Neural cell (in vitro differentiated cells): ENCODE results near the gene EIF4A3. TPM values are rescaled to one million over a fixed set of nuclear protein-coding genes. Genes with fewer than 3 reads are reported as not detected.

Experiments used
- H2AFZ ChIP-seq: fragments of 200-600, 300-800 bp; sonication (generic), shearing (Covaris generic); 2 replicates; pipeline ENCODE4 v1.6.0; 2014; ENCODE audit warnings: low read depth, mild to moderate bottlenecking, antibody characterized with exemption, low read length, moderate library complexity
- H3F3A ChIP-seq: fragments of 200-600 bp; shearing (Covaris generic); 2 replicates; pipeline ENCODE4 v1.6.1; 2016; ENCODE audit warnings: mild to moderate bottlenecking, moderate library complexity, mixed read lengths, antibody characterized with exemption, low read length; ENCODE audit not compliant: insufficient read depth, poor library complexity, severe bottlenecking
- H3K27ac ChIP-seq: fragments of 200-600, 300-800 bp; sonication (generic), shearing (Covaris generic); 2 replicates; pipeline ENCODE4 v1.5.1; 2014; ENCODE audit warnings: mild to moderate bottlenecking, low read length, moderate library complexity
- H3K27me3 ChIP-seq: fragments of 300-800, 200-600 bp; sonication (generic), shearing (Covaris generic); 2 replicates; pipeline ENCODE4 v1.6.0; 2014; ENCODE audit warnings: mild to moderate bottlenecking, low read depth, low read length, moderate library complexity; ENCODE audit not compliant: insufficient read depth
- H3K36me3 ChIP-seq: fragments of 300-800, 200-600 bp; sonication (generic), shearing (Covaris generic); 2 replicates; pipeline ENCODE4 v1.5.1; 2014; ENCODE audit warnings: mild to moderate bottlenecking, antibody characterized with exemption, low read length, moderate library complexity; ENCODE audit not compliant: insufficient read depth
- H3K4me2 ChIP-seq: fragments of 300-800, 200-600 bp; sonication (generic), shearing (Covaris generic); 2 replicates; pipeline ENCODE4 v1.6.0; 2014; ENCODE audit warnings: mild to moderate bottlenecking, low read length
- H3K4me3 ChIP-seq: fragments of 300-800, 200-600 bp; sonication (generic), shearing (Covaris generic); 2 replicates; pipeline ENCODE4 v1.5.1; 2014; ENCODE audit warnings: mild to moderate bottlenecking, low read length, moderate library complexity
- H3K79me2 ChIP-seq: fragments of 200-600 bp; shearing (Covaris generic); replicated peaks from 2 replicates; pipeline ENCODE4 v1.6.0; 2014; ENCODE audit warnings: mild to moderate bottlenecking, low read length, moderate library complexity; ENCODE audit not compliant: insufficient read depth
- H3K9ac ChIP-seq: fragments of 300-800, 200-600 bp; sonication (generic), shearing (Covaris generic); 2 replicates; pipeline ENCODE4 v1.6.1; 2016; ENCODE audit warnings: mild to moderate bottlenecking, low read length, mixed read lengths
- H3K9me2 ChIP-seq: fragments of 200-600 bp; shearing (Covaris generic); 2 replicates; pipeline ENCODE4 v1.6.1; 2016; ENCODE audit warnings: mild to moderate bottlenecking, low read length, mixed read lengths; ENCODE audit not compliant: insufficient read depth
- H3K9me3 ChIP-seq: fragments of 200-600, 300-800 bp; sonication (generic), shearing (Covaris generic); 2 replicates; pipeline ENCODE4 v1.6.1; 2016; ENCODE audit warnings: mild to moderate bottlenecking, mixed run types, low read length, moderate library complexity, mixed read lengths
- H4K20me1 ChIP-seq: fragments of 200-600 bp; shearing (Covaris generic); 2 replicates; pipeline ENCODE4 v1.6.1; 2016; ENCODE audit warnings: mild to moderate bottlenecking, mixed run types; ENCODE audit not compliant: insufficient read depth
- CTCF ChIP-seq: fragments of 450-650 bp; IDR thresholded peaks from 2 replicates; pipeline ENCODE4 v1.5.1; 2014; ENCODE audit warnings: antibody characterized with exemption, mild to moderate bottlenecking, moderate library complexity; ENCODE audit not compliant: poor library complexity, severe bottlenecking
- EP300 ChIP-seq: fragments of 450-650 bp; conservative IDR thresholded peaks from 2 replicates; pipeline ENCODE4 v1.6.1; 2014; ENCODE audit warnings: antibody characterized with exemption, mild to moderate bottlenecking, moderate library complexity; ENCODE audit not compliant: poor library complexity, severe bottlenecking
- EZH2 ChIP-seq: fragments of 200-600, 300-800 bp; shearing (Covaris generic), sonication (generic); IDR thresholded peaks from 2 replicates; pipeline ENCODE4 v1.6.1; 2014; ENCODE audit warnings: antibody characterized with exemption, low read length, borderline replicate concordance, mild to moderate bottlenecking; ENCODE audit not compliant: insufficient read depth, poor library complexity, severe bottlenecking
- MXI1 ChIP-seq: fragments of 450-650 bp; conservative IDR thresholded peaks from 2 replicates; pipeline ENCODE4 v1.6.1; 2014; ENCODE audit warnings: antibody characterized with exemption, mild to moderate bottlenecking; ENCODE audit not compliant: poor library complexity, severe bottlenecking
- POLR2AphosphoS5 ChIP-seq: IDR thresholded peaks from 2 replicates; pipeline ENCODE4 v1.6.1; 2012
- RAD21 ChIP-seq: fragments of 450-650 bp; conservative IDR thresholded peaks from 2 replicates; pipeline ENCODE4 v1.6.1; 2014; ENCODE audit warnings: antibody characterized with exemption, mild to moderate bottlenecking, moderate library complexity
- REST ChIP-seq: IDR thresholded peaks from 2 replicates; pipeline ENCODE4 v1.6.1; 2012; ENCODE audit warnings: borderline replicate concordance
- SMC3 ChIP-seq: fragments of 450-650 bp; conservative IDR thresholded peaks from 2 replicates; pipeline ENCODE4 v1.6.1; 2014; ENCODE audit warnings: antibody characterized with exemption, mild to moderate bottlenecking, moderate library complexity; ENCODE audit not compliant: poor library complexity
- TAF1 ChIP-seq: IDR thresholded peaks from 2 replicates; pipeline ENCODE4 v1.6.1; 2012; ENCODE audit warnings: low read depth
- polyA plus RNA-seq: library from polyadenylated mRNA; depleted of rRNA; stranded (reverse); fragments of >200 nt; gene quantifications from 2 replicates; pipeline ENCODE4 v1.2.3, GENCODE V29; 2014

Gene EIF4A3
- polyA plus RNA-seq, 1 donor from 2014 or later: 109 TPM

- no peaks in the 10 kb centered on the region for H3K79me2 ChIP-seq
- H3K36me3 ChIP-seq: no peaks in the 10 kb centered on the region
- no peaks in the 10 kb centered on the region for H4K20me1 ChIP-seq
- H3K27me3 ChIP-seq: no peaks in the 10 kb centered on the region
- peak overlapping the region; percentile 12 for H3K9ac ChIP-seq
- H3K4me3 ChIP-seq: no peak overlapping the region
- no peak overlapping the region for H3K27ac ChIP-seq
- H2AFZ ChIP-seq: peak overlapping the region; percentile 12
- H3K9me2 ChIP-seq: no peaks in the 10 kb centered on the region
- H3F3A ChIP-seq: no peaks in the 10 kb centered on the region
- no peak overlapping the region for H3K4me2 ChIP-seq
- no peaks in the 10 kb centered on the region for H3K9me3 ChIP-seq
- TF ChIP-seq RAD21: peak; percentile 50
- TF ChIP-seq SMC3: peak; percentile 62
- TF ChIP-seq TAF1: no peak
- TF ChIP-seq CTCF: peak; percentile 63
These were observed 22.5 kb downstream of the EIF4A3 start for GRCh38 chr17:80124351-80124981.

- Histone ChIP-seq H3K9me3 (no peaks in the 10 kb centered on the region), H3K36me3 (no peaks in the 10 kb centered on the region), H4K20me1 (no peaks in the 10 kb centered on the region), H3K4me2 (no peak overlapping the region), H3K4me3 (no peak overlapping the region), H3F3A (no peaks in the 10 kb centered on the region), H3K79me2 (no peaks in the 10 kb centered on the region), H3K9me2 (no peaks in the 10 kb centered on the region), H2AFZ (no peak overlapping the region), H3K27me3 (no peaks in the 10 kb centered on the region), H3K9ac (peak overlapping the region; percentile 12), H3K27ac (no peak overlapping the region)
- TF ChIP-seq EP300: no peak
- TF ChIP-seq EZH2: no peak
- TF ChIP-seq CTCF: no peak
- TF ChIP-seq TAF1: no peak
- no peak for TF ChIP-seq REST
- no peak for TF ChIP-seq RAD21
- no peak for TF ChIP-seq POLR2AphosphoS5
- no peak for TF ChIP-seq MXI1
- no peak for TF ChIP-seq SMC3
These were observed 23.1 kb downstream of the EIF4A3 start for GRCh38 chr17:80123791-80124190.
